Cardiac muscle cell (in vitro differentiated cells and primary cell): ENCODE data around the gene SLC1A4. TPM values are rescaled to one million over a fixed set of nuclear protein-coding genes. Genes with fewer than 3 reads are reported as not detected.
A peak's percentile ranks its signal among the peaks of the same experiment; 100 is the strongest.

Experiments
- DNase-seq, 2 donors: peaks; one replicate each; pipeline versions ENCODE4 v3.0.0 to v3.0.0-alpha.2; 2010 to 2017; ENCODE audit warnings: low read depth in 1 of 2, low spot score in 1 of 2
- H3K27ac ChIP-seq: fragments of 200-600 bp; sonication (generic); 2 replicates; pipeline ENCODE4 v1.5.1; 2016
- H3K27me3 ChIP-seq: fragments of 200-600 bp; sonication (generic); 2 replicates; pipeline ENCODE4 v1.6.0; 2016; ENCODE audit warnings: control low read depth
- H3K36me3 ChIP-seq: fragments of 200-600 bp; sonication (generic); 2 replicates; pipeline ENCODE4 v1.5.1; 2016; ENCODE audit warnings: control low read depth
- H3K4me1 ChIP-seq: fragments of 200-600 bp; sonication (generic); 2 replicates; pipeline ENCODE4 v1.8.1; 2017; ENCODE audit warnings: low read depth, mild to moderate bottlenecking, mixed run types
- H3K4me3 ChIP-seq: fragments of 200-600 bp; sonication (generic); 2 replicates; pipeline ENCODE4 v1.5.1; 2016; ENCODE audit warnings: mild to moderate bottlenecking
- H3K9me3 ChIP-seq: fragments of 200-600 bp; sonication (generic); 2 replicates; pipeline ENCODE4 v1.5.1; 2017; ENCODE audit warnings: low read depth, mild to moderate bottlenecking, control low read depth
- polyA plus RNA-seq: library from polyadenylated mRNA; unstranded; fragments of >200 nt; fragmentation: Nextera tagmentation; extraction: Ambion mirVana; gene quantifications from 2 replicates; pipeline ENCODE4 v1.2.1, GENCODE V29; 2016
- total RNA-seq: library from RNA; depleted of rRNA; stranded (reverse); fragments of >200 nt; gene quantifications from 2 replicates; pipeline ENCODE4 v1.2.3, GENCODE V29; 2016
- TF ChIP-seq, protein P1 (sequence below): IDR thresholded peaks from 2 replicates; pipeline ENCODE4 v1.5.1; 2012; ENCODE audit warnings: low read depth, mild to moderate bottlenecking, low read length

Gene SLC1A4
- total and polyA plus RNA-seq, 2 experiments from 2014 or later: 31.7 to 37.1 TPM

DNA sequence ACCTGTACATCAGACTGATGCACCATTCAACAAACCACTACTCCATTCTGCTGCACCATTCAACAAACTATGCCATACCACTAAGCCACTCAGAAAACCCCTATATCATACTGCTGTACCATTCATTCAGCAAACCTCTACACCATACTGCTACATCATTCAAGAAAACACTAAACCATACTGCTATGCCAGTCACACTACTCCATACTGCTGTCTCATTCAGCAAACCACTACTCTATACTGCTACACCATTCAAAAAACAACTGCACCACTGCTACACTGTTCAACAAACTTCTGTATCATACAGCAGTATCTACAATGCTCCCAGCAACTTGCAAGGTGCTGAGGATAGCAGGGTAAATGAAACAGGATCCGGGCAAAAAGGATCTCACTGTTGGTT is 12.9 kb upstream of the SLC1A4 start:
- TF ChIP-seq, protein P1, sequence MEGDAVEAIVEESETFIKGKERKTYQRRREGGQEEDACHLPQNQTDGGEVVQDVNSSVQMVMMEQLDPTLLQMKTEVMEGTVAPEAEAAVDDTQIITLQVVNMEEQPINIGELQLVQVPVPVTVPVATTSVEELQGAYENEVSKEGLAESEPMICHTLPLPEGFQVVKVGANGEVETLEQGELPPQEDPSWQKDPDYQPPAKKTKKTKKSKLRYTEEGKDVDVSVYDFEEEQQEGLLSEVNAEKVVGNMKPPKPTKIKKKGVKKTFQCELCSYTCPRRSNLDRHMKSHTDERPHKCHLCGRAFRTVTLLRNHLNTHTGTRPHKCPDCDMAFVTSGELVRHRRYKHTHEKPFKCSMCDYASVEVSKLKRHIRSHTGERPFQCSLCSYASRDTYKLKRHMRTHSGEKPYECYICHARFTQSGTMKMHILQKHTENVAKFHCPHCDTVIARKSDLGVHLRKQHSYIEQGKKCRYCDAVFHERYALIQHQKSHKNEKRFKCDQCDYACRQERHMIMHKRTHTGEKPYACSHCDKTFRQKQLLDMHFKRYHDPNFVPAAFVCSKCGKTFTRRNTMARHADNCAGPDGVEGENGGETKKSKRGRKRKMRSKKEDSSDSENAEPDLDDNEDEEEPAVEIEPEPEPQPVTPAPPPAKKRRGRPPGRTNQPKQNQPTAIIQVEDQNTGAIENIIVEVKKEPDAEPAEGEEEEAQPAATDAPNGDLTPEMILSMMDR: no peak
- Histone ChIP-seq H3K27ac (no peak overlapping the region), H3K36me3 (no peaks in the 10 kb centered on the region), H3K4me3 (no peak overlapping the region), H3K4me1 (no peaks in the 10 kb centered on the region), H3K9me3 (no peaks in the 10 kb centered on the region), H3K27me3 (no peaks in the 10 kb centered on the region)
- DNase-seq: no peak

DNA sequence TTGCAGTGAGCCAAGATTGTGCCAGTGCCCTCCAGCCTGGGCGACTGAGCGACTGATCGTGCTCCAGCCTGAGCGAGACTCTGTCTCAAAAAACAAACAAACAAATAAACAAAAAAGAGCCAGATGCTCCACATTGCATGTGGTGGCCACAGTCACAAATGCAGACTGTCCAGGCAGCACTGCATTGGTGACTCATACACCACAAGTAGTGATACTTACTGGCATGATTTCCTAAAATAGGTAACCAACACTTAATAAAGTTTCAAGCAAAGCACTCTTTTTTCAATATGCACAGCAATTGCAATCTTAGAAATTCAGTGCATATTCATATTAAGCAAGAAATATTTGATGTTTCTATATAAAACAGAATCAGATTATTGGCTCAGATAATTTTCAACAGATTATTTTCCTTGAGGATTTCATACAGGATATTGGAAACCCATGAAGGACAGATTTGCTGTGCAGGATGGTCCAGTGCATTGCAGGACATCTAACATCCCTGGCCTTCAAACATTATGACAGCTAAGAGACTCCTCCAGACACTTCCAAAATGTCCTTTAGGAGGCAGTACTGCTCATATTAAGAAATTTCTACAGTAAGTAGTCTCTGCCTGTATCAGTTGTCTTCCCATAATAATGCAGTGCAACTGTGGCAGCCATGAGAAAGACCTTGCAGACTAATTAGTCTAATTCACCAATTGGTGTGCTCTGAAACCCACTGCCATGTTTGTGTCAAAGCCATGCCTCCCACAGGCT is 10.5 kb upstream of the SLC1A4 start:
- no peaks in the 10 kb centered on the region for H3K27me3 ChIP-seq
- no peaks in the 10 kb centered on the region for H3K4me1 ChIP-seq
- H3K9me3 ChIP-seq: no peaks in the 10 kb centered on the region
- TF ChIP-seq, protein P1: peak; percentile 34
- no peak overlapping the region for H3K4me3 ChIP-seq
- H3K36me3 ChIP-seq: no peaks in the 10 kb centered on the region
- H3K27ac ChIP-seq: no peak overlapping the region
- DNase-seq: peak in 1 of 2 donors; percentile 37

DNA sequence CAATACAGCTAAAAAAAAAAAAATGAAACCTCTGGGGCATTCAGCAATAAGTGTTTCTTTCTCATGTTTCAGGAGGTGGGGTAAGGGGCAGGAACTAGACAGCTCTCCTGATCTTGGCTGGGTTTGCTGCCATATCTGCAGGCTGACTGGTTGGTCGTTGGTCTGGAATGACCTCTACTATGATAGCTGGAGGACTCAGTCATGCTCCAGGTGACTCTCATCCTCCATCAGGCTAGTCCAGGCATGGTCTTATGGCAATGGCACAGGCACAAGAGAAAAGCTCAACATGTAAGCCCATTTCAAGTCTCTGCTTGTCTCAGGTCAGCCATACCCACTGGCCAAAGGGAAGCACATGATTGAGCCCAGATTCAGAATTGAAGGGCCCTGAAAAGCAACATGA is 9.5 kb upstream of the SLC1A4 start:
- Histone ChIP-seq H3K36me3 (no peaks in the 10 kb centered on the region), H3K4me1 (no peaks in the 10 kb centered on the region), H3K9me3 (no peaks in the 10 kb centered on the region), H3K27ac (no peak overlapping the region), H3K27me3 (peaks cover 3% of the 10 kb centered on the region), H3K4me3 (no peak overlapping the region)
- TF ChIP-seq, protein P1: no peak
- DNase-seq: no peak

DNA sequence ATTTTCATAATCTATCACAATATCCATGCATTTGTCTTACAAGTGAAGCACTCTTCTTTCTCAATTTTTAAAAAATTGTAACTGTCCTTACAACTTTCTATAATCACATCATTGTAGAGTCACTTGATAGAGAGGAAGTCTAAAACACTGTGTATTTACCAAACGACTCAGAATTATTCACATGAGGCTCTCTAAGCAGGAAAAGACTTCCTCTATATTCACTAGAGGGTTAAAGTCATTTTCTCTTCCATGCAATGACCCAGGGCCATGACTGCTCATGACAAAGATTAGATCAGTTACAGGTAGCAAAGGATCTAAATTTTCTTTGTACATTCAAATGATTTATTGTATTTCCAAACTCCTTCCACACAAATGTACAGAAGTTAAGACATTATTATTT is 9.0 kb upstream of the SLC1A4 start:
- peaks cover 3% of the 10 kb centered on the region for H3K27me3 ChIP-seq
- H3K36me3 ChIP-seq: no peaks in the 10 kb centered on the region
- H3K9me3 ChIP-seq: no peaks in the 10 kb centered on the region
- no peaks in the 10 kb centered on the region for H3K4me1 ChIP-seq
- no peak for DNase-seq
- H3K27ac ChIP-seq: no peak overlapping the region
- H3K4me3 ChIP-seq: no peak overlapping the region
- TF ChIP-seq, protein P1: no peak

DNA sequence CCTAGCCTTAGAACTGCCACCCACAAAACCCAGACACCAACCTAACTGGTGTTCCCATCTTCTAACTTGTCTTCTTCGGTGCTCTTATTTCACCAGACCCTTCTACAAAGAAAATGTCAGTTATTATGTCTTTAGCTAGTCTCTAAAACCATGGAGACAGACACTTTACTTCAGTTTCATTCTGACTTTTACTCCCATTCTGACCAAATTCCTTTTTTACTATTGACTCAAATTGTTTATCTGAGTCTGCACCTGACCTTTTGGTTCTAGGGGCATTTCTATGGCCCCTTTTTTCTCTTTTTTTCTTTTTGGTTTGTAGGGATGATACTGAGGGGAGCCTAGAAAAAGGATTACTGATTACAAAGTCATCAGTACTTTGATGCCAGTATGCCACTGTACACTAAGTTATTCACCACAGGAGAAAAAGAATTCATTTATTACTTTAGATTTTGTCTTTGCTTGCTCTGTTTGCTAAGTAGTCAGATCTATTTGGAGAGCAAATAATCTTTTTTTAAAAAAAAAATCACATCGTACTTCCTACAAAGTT is 6.8 kb upstream of the SLC1A4 start:
- Histone ChIP-seq H3K36me3 (no peaks in the 10 kb centered on the region), H3K9me3 (no peaks in the 10 kb centered on the region), H3K4me1 (no peaks in the 10 kb centered on the region), H3K27me3 (peaks cover 14% of the 10 kb centered on the region), H3K27ac (no peak overlapping the region), H3K4me3 (no peak overlapping the region)
- no peak for DNase-seq
- TF ChIP-seq, protein P1: no peak
